Kasumi-1 (cell line): ENCODE data around the gene IGFBP3.
"Not testable (repeated sequence)": the region's sequence is repeated elsewhere in the genome, so short reads cannot be mapped to it uniquely, and the experiment has no call there.

Experiments used
- DNase-seq, 2 experiments: peaks; one replicate each; lab custom pipeline; 2025; lab: John Stamatoyannopoulos, UW

The IGFBP3 gene, protein sequence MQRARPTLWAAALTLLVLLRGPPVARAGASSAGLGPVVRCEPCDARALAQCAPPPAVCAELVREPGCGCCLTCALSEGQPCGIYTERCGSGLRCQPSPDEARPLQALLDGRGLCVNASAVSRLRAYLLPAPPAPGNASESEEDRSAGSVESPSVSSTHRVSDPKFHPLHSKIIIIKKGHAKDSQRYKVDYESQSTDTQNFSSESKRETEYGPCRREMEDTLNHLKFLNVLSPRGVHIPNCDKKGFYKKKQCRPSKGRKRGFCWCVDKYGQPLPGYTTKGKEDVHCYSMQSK

DNA sequence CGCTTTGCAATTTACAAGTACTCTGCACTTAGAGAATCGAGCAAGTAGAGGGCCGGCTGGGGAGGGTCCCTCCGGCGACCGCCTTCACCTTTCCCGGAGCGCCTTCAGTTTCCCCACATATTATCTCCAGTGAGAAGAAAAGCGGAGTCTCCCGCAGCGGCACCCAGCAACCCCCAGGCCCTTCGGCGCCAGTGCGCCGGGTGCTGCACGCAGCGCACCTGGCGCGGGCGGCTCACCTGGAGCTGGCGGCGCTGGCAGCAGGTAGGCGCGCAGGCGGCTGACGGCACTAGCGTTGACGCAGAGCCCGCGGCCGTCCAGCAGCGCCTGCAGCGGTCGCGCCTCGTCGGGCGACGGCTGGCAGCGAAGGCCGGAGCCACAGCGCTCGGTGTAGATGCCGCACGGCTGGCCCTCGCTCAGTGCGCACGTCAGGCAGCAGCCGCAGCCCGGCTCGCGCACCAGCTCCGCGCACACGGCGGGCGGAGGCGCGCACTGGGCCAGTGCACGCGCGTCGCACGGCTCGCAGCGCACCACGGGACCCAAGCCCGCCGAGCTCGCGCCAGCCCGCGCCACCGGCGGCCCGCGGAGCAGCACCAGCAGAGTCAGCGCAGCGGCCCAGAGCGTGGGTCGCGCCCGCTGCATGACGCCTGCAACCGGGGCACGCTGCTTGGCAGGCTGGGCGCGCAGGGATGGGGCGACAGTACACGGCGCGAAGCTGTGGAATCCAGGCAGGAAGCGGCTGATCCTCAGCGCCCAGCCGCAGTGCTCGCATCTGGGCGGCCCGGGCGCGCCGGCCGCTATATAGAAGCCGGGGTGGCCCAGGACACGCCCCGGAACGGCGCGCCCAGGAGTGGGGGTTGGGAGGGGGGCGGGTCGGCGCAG lies at the start of gene IGFBP3:
Gene IGFBP3 (minus strand): TSS at position 771 of the 879 bp plus-strand sequence. CDS start 132 bp downstream, at position 639.
- no peak for DNase-seq

DNA sequence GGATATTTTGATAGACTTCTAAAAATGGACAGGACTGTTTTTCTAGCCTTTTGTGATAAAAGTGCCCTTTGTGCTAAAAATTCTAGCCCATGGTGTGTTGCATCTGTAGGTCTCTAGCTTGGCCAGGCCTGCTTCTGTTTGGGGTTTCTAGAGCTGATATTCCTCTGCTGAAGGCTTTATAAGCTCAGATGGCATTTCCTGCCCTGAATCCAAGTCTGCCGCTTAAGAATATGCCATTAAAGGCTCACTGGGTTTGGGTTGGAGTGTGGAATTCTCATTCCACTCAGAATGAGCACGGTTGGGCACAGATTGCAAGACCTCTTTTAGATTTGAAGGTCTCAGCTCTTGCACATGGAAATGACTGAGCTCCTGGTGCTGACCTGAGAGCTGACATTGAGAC lies 49.4 kb upstream of the IGFBP3 start:
- no peak for DNase-seq

DNA sequence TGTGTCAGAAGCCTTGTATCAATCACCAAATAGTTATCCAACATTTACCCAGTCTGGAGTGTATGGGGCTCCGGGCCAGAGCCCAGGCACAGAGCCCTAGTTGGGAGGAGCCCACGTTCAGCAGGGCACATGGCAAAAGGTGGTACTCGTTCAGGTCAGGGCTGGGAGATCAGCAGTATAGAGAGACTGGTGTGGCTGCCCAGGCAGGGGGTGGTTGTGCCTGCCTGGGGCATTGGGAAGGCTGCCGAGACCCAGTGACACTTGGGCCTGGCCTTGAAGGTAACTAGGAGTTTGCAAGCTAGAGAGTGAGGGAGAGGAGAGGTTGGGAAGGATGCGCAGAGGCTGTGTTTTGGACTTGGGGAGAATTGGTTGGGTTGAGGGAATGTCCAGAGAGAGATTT lies 48.9 kb upstream of the IGFBP3 start:
- DNase-seq = no peak

DNA sequence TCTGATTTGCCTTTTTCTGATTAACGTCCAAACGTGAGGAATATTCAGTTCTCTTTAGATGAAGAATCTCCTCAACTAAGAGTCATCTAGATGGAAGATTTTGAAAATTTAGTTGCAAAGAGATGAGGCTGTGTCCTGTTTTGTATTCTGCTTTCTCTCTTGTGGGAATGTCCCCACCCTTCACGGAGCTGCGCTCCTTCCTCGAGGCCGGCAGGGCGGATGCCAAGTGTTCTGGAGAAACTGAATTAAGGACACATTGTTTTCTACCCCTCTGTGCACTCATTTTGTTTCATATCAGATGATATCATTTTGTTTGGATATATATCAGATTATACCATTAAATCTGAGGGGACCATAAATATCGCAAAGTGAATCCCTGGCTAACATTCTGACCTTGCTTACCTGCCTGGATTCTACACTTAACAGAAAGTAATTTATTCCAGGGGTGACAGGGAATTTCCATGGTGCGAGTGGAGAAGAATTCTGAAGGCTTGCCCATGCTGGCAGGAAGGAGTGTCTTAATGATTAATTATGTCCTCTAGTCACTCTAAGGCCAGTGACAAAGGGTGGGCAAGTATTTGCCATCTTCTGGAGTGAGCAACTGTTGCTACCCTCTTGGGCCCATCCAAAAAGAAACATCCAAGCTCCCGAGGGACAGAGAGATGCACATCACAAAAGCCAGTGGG lies 47.9 kb upstream of the IGFBP3 start:
- DNase-seq = no peak

DNA sequence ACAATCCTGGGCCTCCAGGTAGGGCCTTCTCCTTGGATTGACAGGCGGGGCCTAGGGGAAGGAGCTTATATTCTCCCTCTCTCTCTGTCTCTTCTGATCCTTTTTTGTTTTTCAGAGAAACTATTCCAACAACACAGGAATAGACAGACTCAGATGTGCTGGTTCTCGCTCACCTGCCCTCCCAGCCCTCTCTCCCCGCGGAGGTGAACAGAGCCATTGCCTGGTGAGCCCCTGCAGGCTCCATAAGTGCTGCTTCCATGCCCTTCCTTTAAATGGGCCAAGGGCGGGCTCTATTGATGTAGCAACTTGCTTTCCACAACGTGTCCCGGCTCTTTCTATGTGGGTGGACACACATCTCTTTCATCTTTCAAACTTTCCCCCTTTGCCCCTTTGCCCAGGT lies 47.2 kb upstream of the IGFBP3 start:
- no peak for DNase-seq

DNA sequence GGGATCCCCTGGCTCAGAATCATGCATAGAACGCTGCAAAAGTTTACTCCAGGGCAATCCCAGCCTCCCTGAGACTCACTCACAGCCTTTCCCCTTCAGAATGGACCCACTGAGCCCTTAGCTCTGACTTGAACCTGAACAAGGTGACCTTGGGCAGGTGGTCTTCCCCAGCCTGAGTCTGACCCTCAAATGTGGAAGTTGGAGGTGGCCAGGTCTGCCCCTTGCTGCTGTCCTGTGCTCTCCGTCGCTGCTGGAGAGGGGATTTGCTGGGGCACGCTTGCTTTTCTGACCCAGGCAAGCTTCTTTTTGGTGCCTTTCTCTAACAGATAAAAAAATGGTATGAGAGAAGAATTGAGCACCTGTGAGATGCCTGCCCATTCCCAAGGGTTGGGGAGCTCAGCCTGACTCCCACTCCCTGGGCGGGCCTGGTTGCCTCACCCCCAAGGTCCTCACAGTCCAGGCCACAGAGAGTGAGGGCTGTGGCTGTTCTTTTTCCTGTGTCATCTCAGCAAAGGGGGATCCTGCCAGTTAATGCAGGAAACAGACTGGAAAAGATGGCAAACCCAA lies 46.6 kb upstream of the IGFBP3 start:
- no peak for DNase-seq

DNA sequence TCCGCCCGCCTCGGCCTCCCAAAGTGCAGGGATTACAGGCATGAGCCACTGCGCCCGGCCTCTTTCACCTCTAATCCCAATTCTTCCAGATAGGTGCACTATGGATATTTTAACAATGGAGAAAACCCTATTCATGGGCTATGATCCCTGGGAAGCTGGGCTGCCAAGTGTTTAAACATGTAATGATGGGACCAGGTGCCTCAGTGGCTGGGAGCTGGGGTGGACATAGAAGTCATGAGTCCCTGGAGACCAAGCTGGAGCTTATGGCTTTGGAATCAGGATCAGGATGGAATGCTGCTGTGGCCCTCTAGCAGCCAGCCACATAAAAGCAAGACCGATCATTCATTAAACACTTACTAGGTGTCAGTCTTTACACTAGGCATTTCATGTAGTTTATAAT lies 41.8 kb upstream of the IGFBP3 start:
- no peak for DNase-seq

DNA sequence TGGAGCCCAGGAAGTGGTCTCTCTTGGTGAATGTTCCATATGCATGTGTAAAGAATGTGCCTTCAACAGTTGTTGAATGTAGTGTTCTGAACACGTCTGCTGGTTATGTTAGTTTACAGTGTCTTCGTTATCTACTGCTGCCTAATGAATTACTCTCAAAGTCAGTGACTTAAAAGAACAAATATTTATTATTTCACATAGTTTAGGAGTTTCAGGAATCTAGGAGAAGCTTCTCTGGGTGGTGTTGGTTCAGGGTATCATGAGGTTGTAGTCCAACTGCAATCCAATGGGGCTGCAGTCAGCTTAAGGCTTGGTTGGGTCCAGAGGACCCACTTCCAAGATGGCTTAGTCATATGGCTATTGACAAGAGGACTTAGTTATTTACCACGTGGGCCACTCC lies 36.6 kb upstream of the IGFBP3 start:
- no peak for DNase-seq

DNA sequence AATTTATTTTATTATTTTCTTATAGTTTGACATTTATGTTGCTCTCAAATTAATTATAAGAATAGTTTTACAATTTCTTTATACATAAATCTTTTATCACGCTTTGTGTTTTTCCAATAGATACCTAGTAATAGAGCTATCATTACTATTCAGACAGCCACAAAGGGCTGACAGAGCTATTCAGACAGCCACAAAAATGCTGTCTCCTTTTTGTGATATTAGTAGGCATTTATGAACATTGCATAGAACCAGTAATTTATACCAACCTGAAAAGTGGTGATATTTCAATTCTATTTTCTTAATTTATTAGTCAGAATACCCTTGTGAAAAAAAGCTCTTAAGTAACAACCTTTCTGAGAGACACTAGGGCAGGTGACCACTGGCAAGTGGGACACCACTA lies 34.2 kb upstream of the IGFBP3 start:
- DNase-seq = no peak

DNA sequence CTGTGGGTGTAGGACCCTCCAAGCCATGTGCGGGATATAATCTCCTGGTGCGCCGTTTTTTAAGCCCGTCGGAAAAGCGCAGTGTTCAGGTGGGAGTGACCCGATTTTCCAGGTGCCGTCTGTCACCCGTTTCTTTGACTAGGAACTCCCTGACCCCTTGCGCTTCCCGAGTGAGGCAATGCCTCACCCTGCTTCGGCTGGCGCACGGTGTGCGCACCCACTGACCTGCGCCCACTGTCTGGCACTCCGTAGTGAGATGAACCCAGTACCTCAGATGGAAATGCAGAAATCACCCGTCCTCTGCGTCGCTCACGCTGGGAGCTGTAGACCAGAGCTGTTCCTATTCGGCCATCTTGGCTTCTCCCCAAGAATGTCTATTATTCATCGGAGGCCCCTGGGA lies 32.0 kb upstream of the IGFBP3 start:
- DNase-seq = not testable (repeated sequence)

DNA sequence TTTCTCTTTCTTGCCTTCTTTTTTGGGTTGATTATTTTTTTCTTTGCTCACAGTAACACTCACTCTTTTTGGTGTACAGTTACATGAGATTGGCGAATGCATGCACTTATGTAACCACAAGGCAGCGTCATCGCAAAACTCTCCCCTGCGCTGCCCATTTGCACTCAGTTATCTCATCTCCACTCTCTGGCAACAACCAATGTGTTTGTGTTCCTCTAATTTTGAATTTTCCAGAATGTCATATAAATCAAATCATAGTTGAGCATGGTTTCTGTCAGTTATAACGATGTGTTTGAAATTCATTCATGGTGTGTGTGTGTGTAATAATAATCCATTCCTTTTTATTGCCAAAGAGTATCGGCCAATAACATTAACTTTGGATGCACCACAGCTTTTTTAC lies 23.0 kb upstream of the IGFBP3 start:
- no peak for DNase-seq

DNA sequence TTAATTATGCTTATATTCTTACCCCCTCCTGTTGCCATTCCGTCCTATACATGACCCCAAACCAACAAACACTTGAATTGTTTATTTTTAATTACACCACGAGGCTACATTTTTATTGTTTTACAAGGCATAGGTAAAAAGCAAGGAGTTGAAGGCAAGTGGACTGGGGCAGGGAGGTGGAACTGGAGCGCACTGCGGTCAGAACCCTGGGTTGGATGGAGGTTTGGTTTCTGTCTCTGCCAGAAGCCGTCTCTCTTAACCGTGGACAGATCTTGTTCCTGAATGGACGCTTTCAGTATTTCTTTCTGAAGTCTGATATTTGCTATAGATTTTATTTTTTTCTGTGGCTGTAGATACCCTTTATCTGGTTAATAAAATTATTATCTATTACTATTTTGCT lies 19.9 kb upstream of the IGFBP3 start:
- DNase-seq = no peak

DNA sequence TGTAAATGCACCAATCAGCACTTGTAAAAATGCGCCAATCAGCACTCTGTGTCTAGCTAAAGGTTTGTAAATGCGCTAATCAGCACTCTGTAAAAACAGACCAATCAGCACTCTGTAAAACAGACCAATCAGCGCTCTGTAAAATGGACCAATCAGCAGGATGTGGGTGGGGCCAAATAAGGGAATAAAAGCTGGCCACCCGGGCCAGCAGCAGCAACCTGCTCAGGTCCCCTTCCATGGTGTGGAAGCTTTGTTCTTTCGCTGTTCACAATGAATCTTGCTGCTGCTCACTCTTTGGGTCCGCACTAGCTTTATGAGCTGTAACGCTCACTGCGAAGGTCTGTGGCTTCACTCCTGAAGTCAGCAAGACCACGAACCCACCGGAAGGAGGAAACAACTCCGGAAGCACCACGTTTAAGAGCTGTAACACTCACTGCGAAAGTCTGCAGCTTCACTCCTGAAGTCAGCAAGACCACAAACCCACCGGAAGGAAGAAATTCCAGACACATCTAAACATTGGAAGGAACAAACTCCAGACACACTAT lies 19.2 kb upstream of the IGFBP3 start:
- peak; percentile 86 to 93 for DNase-seq

DNA sequence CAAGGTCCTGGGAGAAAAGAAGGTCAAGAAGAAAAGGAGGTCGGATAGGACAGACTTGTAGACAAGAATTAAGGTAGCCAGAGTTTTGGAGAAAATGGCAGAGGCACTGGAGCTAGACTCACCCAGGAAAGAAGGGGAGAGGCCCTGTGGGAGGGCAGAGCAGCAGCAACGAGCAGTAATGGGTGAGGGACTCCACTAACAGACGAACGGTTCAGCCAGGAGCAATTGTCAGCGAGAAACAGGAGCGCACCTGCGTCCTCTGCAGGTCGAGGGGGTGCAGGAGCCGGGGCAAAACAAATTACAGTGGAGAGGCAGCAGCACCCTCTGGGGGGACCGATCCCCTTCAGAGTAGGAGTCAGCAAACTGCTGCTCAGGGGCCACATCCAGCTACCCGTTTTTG lies 18.5 kb upstream of the IGFBP3 start:
- no peak for DNase-seq

DNA sequence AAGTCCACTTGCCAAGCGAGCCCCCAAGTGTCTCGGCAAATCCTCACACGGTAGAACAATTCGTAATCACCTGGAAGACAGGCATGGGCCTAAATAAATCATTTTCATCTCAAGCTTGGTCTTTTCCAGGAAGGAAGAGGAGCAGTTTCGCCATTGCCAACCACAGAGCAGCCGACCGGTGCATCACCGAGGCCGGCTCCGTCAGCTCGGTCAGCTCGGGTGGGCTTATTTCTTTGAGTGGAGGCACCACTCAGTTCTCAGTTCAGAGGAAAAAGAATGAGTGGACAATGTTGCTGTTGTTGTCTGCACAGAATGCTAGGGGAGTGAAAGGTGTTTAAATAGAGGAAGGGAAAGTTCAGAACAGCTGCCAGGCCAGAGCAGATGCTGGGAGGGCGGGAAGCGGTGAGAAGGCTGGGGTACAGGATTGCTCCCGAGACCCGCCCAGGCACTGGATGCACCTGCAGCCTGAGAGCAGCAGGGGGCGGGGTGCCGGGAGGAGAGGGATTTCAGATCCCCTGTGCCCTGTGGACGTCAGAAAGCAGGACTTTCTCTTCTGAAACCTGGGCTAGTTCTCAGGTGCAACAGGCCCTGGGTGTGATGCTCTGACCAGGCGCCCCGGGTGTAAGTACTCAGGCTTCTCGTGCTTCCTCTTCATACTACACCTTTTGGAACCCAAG lies 17.7 kb upstream of the IGFBP3 start:
- no peak for DNase-seq

DNA sequence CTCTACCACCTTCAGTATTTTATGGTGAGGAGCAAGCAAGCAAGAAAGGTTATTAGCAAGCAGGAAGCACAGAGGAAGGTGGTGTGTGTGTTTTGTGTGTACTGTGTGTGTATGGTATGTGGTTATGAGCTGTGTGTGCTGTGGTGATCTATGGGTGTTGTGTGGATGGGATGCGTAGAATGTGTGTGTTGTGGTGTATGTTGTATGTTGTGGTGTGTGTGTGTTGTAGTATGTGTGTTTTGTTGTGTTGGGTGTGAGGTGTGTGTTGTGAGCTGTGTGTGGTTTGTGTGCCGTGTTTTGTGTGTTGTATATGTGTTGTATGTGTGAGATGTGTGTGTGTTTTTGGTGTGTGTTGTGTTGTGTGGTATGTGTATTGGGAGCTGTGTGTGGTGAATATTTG lies 16.8 kb upstream of the IGFBP3 start:
- DNase-seq = no peak

DNA sequence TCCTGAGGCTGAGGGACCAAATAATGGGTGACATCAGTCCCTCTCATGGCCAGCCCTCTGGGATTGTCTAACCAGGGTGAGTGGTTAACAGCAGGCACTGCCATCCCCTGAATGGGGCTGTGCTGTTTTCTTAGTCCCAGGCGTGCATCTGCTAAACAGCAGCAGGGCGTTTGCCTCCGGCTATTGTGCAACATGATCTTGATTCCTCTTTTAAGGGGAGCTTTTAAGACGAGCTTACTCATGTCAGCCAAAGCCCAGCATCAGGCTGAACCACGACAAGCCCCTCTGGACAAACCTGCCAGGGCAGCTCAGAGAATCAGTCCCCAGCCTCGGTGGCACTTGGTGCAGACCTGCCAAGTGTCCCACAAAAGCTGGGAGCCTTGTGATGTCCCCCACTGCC lies 16.2 kb upstream of the IGFBP3 start:
- peak; percentile 32 to 47 for DNase-seq

DNA sequence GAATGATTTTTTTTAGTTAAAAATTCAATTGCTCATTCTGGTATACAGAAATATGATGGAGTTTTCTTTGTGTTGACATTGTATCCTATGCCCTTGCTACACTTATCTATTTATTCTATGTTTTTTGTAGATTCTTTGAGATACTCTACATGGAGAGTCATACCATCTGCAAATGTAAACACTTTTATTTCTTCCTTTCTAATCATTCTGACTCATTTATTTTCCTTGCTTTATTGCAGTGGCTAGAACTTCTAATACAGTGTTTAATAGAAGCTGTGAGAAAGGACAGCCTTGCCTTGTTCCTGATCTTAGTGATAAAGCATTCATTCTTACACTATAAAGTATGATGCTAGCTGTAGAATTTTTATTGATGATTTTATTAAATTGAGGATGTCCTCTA lies 9.9 kb upstream of the IGFBP3 start:
- DNase-seq = no peak

DNA sequence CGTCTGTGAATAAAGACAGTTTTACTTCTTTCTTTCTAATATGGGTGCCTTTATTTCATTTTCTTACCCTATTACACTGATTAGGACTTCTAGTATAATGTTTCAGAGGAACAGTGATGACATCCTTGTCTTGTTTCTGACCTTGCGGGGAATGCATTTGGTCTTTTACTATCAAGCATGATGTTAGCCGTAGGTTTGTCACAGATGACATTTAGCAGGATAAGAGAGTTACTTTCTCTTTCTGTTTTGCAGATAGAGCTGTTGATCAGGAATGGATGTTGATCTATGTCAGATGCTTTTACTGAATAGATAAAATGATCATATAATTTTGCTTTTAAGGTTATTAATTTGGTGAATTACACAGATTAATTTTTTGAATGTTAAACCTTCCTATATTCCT lies 6.6 kb upstream of the IGFBP3 start:
- no peak for DNase-seq

DNA sequence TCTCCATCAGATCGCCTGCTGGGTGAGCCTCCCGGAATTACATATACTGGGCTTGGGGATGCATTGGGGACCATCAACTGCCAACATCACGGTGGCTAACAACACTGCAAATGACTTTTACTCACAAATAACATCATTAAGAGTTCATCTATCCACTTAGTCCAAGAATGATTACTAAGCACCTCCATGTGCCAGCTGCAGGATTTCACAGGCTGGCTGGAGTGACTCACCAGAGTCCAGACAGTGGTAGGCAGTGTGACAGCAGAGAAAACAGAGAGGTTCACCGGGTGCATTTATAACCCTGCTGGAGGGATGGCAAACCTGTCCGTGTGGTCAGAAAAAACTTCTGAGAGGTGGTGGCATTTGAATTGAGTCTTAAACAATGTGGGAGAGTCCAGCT lies 3.2 kb upstream of the IGFBP3 start:
- DNase-seq = no peak

DNA sequence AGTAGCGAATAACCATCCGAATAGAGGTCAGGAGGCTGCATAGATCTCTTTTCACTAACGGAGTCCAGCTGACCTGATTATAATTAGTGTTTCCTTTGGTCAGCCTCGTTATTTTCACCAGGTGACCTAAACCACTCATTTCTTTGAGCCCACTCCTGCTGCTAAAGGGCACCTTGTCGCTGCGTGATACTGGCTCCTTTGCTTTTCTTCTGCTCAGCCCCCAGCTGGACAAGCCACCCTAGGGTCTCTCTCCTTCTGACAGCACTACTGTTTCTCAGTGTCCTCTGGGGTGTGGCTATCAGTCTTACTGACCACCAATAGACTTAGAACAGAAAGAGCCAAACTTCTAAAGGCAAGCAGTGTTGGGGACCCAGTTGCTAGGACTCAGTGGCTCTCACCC lies 2.7 kb upstream of the IGFBP3 start:
- DNase-seq = no peak

DNA sequence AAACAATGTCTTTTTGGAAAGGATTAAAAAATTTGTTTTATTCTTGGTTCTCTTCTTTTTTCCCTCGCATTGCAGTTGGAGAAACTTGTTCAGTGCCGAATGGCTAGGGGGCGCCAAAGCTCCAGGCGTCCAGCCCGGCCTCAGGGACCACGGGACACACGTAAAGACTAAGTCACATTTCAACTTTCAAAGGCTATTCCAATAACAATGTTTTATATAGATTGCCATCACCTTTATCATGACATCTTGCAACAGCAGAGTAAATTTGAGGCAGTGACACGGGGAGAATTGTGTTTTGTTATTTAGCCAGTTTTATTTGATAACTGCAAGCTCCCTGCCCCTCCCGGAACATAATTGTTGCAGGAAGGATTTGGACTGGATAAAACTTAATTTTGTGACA lies 2.2 kb upstream of the IGFBP3 start:
- peak; percentile 77 to 83 for DNase-seq
